ENCODE measurements around the gene SIRT6.

- TF ChIP-seq POLR2A (IDR thresholded peaks at IDR 0.05) (no peak), CTCF (IDR thresholded peaks at IDR 0.05 in 8 of 11, conservative IDR thresholded peaks at IDR 0.05 in 3 of 11) (no peak)
Observed at GRCh38 chr19:4124638-4125037, 57.7 kb downstream of the SIRT6 start.

Measured in spleen (tissue), 7 donors.